Upper lobe of left lung (tissue), 4 donors: ENCODE results near the gene PCDHA7.

Experiments used
- CTCF ChIP-seq, 6 experiments: fragments of 450-650 bp in 4 of 6; fragments of 200-600 bp in 2 of 6; sonication (generic) in 2 of 6; IDR thresholded peaks; one replicate each; pipeline ENCODE4 v1.5.1; 2016 to 2019; ENCODE audit warnings: antibody characterized with exemption in 6 of 6
- EP300 ChIP-seq, 4 donors: sonication (generic); formaldehyde crosslinking; IDR thresholded peaks; one replicate each; pipeline ENCODE4 v1.5.1; 2017; ENCODE audit warnings: antibody characterized with exemption in 4 of 4, control low read depth in 2 of 4
- POLR2A ChIP-seq, 4 donors: fragments of 450-650 bp; IDR thresholded peaks; one replicate each; pipeline ENCODE4 v1.5.1; 2016 to 2017; ENCODE audit warnings: antibody characterized with exemption in 4 of 4, mild to moderate bottlenecking in 2 of 4

GRCh38 chr5:140796718-140797095 lies 37.4 kb upstream of the PCDHA7 start:
- TF ChIP-seq CTCF (IDR thresholded peaks at IDR 0.05) (no peak), POLR2A (IDR thresholded peaks at IDR 0.05) (no peak), EP300 (IDR thresholded peaks at IDR 0.05) (no peak)
